H1 (cell line): Measurements from ENCODE around the gene WNT2. TPM values are rescaled to one million over a fixed set of nuclear protein-coding genes. Genes with fewer than 3 reads are reported as not detected.

Experiments
- CTCF ChIA-PET: fragments of 300-600 bp; sonication (Branson Sonifier 250); formaldehyde crosslinking; loops from one replicate; lab custom pipeline; 2021; ENCODE audit not compliant: partially characterized antibody; lab: Charles Lee
- POLR2A ChIA-PET: fragments of 300-600 bp; sonication (Branson Sonifier 250); formaldehyde crosslinking; loops from one replicate; lab custom pipeline; 2021; ENCODE audit warnings: inconsistent platforms; ENCODE audit not compliant: partially characterized antibody; lab: Charles Lee
- DNase-seq, 2 experiments: peaks; one replicate each; pipeline versions ENCODE4 v3.0.0 to v3.0.0-alpha.2; 2010 to 2022; ENCODE audit warnings: low spot score in 2 of 2, low read depth in 1 of 2, mixed read lengths in 1 of 2
- FAIRE-seq: peaks from 2 replicates; lab custom pipeline; 2011; peaks lifted over from hg19 to GRCh38; lab: Jason Lieb, UNC
- H2AFZ ChIP-seq: 2 replicates; pipeline ENCODE4 v1.8.1; 2012; ENCODE audit warnings: low read length, inconsistent platforms
- H2AK5ac ChIP-seq: 2 replicates; pipeline ENCODE4 v1.6.1; 2013; ENCODE audit warnings: low read depth, low read length
- H2BK120ac ChIP-seq: replicated peaks from 2 replicates; pipeline ENCODE3; 2013; ENCODE audit warnings: low read depth, low read length, inconsistent platforms
- H2BK12ac ChIP-seq: 2 replicates; pipeline ENCODE4 v1.6.1; 2013; ENCODE audit warnings: low read depth, low read length
- H2BK15ac ChIP-seq: 2 replicates; pipeline ENCODE4 v1.6.1; 2013; ENCODE audit warnings: low read length
- H2BK20ac ChIP-seq: 2 replicates; pipeline ENCODE4 v1.6.1; 2013; ENCODE audit warnings: low read length
- H2BK5ac ChIP-seq: 2 replicates; pipeline ENCODE4 v1.6.1; 2013; ENCODE audit warnings: low read depth, low read length
- H3K14ac ChIP-seq: 2 replicates; pipeline ENCODE4 v1.6.1; 2013; ENCODE audit warnings: inconsistent platforms; ENCODE audit not compliant: insufficient read length
- H3K18ac ChIP-seq: 2 replicates; pipeline ENCODE4 v1.6.1; 2013; ENCODE audit warnings: low read length; ENCODE audit errors: extremely low read depth
- H3K23ac ChIP-seq: 2 replicates; pipeline ENCODE4 v1.6.1; 2013; ENCODE audit warnings: inconsistent platforms; ENCODE audit not compliant: insufficient read length
- H3K23me2 ChIP-seq: 2 replicates; pipeline ENCODE4 v1.6.1; 2013; ENCODE audit warnings: low read depth, low read length
- H3K27ac ChIP-seq: 2 replicates; pipeline ENCODE4 v1.6.1; 2011; ENCODE audit warnings: low read depth, low read length, inconsistent platforms
- H3K27me3 ChIP-seq, 4 experiments: replicated peaks in 1 of 4; 1 replicate in 1 of 4; 2 replicates in 3 of 4; pipeline versions ENCODE4 v1.6.1 to v1.8.1; 2011 to 2013; ENCODE audit warnings: low read length in 3 of 4, mild to moderate bottlenecking in 3 of 4, inconsistent platforms in 2 of 4, mixed read lengths in 2 of 4, moderate library complexity in 1 of 4; ENCODE audit not compliant: control insufficient read depth in 3 of 4, insufficient read depth in 3 of 4; ENCODE audit errors: extremely low read depth in 1 of 4
- H3K36me3 ChIP-seq, 4 experiments: 2 replicates each; pipeline versions ENCODE4 v1.6.1 to v1.8.1; 2011 to 2013; ENCODE audit warnings: mild to moderate bottlenecking in 4 of 4, low read length in 3 of 4, moderate library complexity in 2 of 4, control low read depth in 1 of 4, inconsistent platforms in 1 of 4; ENCODE audit not compliant: insufficient read depth in 4 of 4, control insufficient read depth in 2 of 4
- H3K4ac ChIP-seq: replicated peaks from 2 replicates; pipeline ENCODE3; 2013; ENCODE audit warnings: low read length, low read depth, mixed read lengths, inconsistent platforms; ENCODE audit not compliant: insufficient read length
- H3K4me1 ChIP-seq, 4 experiments: replicated peaks in 1 of 4; 1 replicate in 1 of 4; 2 replicates in 3 of 4; pipeline versions ENCODE4 v1.6.1 to v1.8.1; 2011 to 2013; ENCODE audit warnings: low read length in 3 of 4, inconsistent platforms in 2 of 4, mixed read lengths in 1 of 4; ENCODE audit not compliant: insufficient read depth in 4 of 4, control insufficient read depth in 3 of 4
- H3K4me2 ChIP-seq, 2 experiments: 2 replicates each; pipeline versions ENCODE4 v1.6.1 to v1.8.1; 2011 to 2013; ENCODE audit warnings: low read depth in 2 of 2, low read length in 2 of 2, control low read depth in 1 of 2, inconsistent platforms in 1 of 2, mild to moderate bottlenecking in 1 of 2; ENCODE audit not compliant: insufficient read depth in 1 of 2
- H3K4me3 ChIP-seq, 4 experiments: fragments of 200-600, 300-600 bp in 1 of 4; sonication (generic), shearing (Covaris generic), sonication (Bioruptor Twin) in 1 of 4; 2 replicates each; pipeline versions ENCODE4 v1.5.1 to v1.8.1; 2011 to 2016; ENCODE audit warnings: low read length in 4 of 4, low read depth in 3 of 4, control low read depth in 2 of 4, inconsistent platforms in 2 of 4, mild to moderate bottlenecking in 2 of 4, mixed read lengths in 1 of 4, moderate library complexity in 1 of 4; ENCODE audit not compliant: insufficient read depth in 2 of 4; ENCODE audit errors: extremely low read depth in 1 of 4
- H3K56ac ChIP-seq: replicated peaks from 2 replicates; pipeline ENCODE3; 2013; ENCODE audit warnings: low read depth, mild to moderate bottlenecking, mixed read lengths, low read length, inconsistent platforms; ENCODE audit not compliant: insufficient read length
- H3K79me1 ChIP-seq: 2 replicates; pipeline ENCODE4 v1.6.1; 2013; ENCODE audit warnings: low read depth, low read length, control low read depth
- H3K79me2 ChIP-seq, 2 experiments: 2 replicates each; pipeline versions ENCODE4 v1.6.1 to v1.8.1; 2012 to 2013; ENCODE audit warnings: low read length in 2 of 2, mild to moderate bottlenecking in 2 of 2, inconsistent platforms in 1 of 2; ENCODE audit not compliant: insufficient read depth in 2 of 2, control insufficient read depth in 1 of 2
- H3K9ac ChIP-seq, 4 experiments: replicated peaks in 1 of 4; 1 replicate in 1 of 4; 2 replicates in 3 of 4; pipeline versions ENCODE4 v1.6.1 to v1.8.1; 2011 to 2013; ENCODE audit warnings: low read depth in 3 of 4, low read length in 3 of 4, control low read depth in 2 of 4, mild to moderate bottlenecking in 2 of 4, moderate library complexity in 2 of 4, inconsistent platforms in 1 of 4; ENCODE audit errors: extremely low read depth in 1 of 4
- H3K9me3 ChIP-seq, 2 experiments: 2 replicates each; pipeline versions ENCODE4 v1.6.1 to v1.8.1; 2012 to 2013; ENCODE audit warnings: mild to moderate bottlenecking in 2 of 2, moderate library complexity in 2 of 2, control low read depth in 1 of 2, inconsistent platforms in 1 of 2, low read depth in 1 of 2, low read length in 1 of 2, mixed read lengths in 1 of 2; ENCODE audit not compliant: insufficient read depth in 2 of 2
- H4K20me1 ChIP-seq, 2 experiments: replicated peaks in 1 of 2; 2 replicates each; pipeline versions ENCODE3 to v1.8.1; 2011 to 2013; ENCODE audit warnings: inconsistent platforms in 2 of 2, low read length in 2 of 2, mild to moderate bottlenecking in 1 of 2; ENCODE audit not compliant: insufficient read depth in 2 of 2, control insufficient read depth in 1 of 2
- H4K5ac ChIP-seq: 2 replicates; pipeline ENCODE4 v1.6.1; 2013; ENCODE audit warnings: low read length, low read depth, mixed read lengths, inconsistent platforms; ENCODE audit not compliant: insufficient read length
- H4K8ac ChIP-seq: 2 replicates; pipeline ENCODE4 v1.8.0; 2013; ENCODE audit warnings: mild to moderate bottlenecking, moderate library complexity, low read length, inconsistent platforms; ENCODE audit not compliant: insufficient read depth; ENCODE audit errors: extremely low read depth
- H4K91ac ChIP-seq: replicated peaks from 2 replicates; pipeline ENCODE3; 2013; ENCODE audit warnings: low read length, mixed read lengths, inconsistent platforms; ENCODE audit not compliant: insufficient read length
- CHD2 ChIP-seq: IDR thresholded peaks from 2 replicates; pipeline ENCODE4 v1.6.1; 2012; ENCODE audit warnings: low read length, improper control_type of control experiment
- JUND ChIP-seq: IDR thresholded peaks from 2 replicates; pipeline ENCODE4 v1.6.1; 2011; ENCODE audit warnings: mild to moderate bottlenecking, improper control_type of control experiment, low read length
- SRF ChIP-seq: IDR thresholded peaks from 2 replicates; pipeline ENCODE4 v1.6.1; 2011; ENCODE audit warnings: mild to moderate bottlenecking, low read depth, low read length, moderate library complexity
- TBP ChIP-seq: IDR thresholded peaks from 2 replicates; pipeline ENCODE4 v1.6.1; 2011; ENCODE audit warnings: low read depth, low read length, improper control_type of control experiment
- ZNF274 ChIP-seq: IDR thresholded peaks from 2 replicates; pipeline ENCODE4 v1.7.0; 2012; ENCODE audit warnings: low read length, borderline replicate concordance; ENCODE audit errors: extremely low read depth
- WGBS, 2 experiments: shearing (Covaris generic) in 1 of 2; methylation state at CpG; one replicate each; pipeline versions ENCODE4 v1.1.6 to v1.1.7; 2013 to 2015; ENCODE audit warnings: low lambda C conversion rate in 2 of 2, mixed read lengths in 2 of 2, inconsistent platforms in 1 of 2, low coverage in 1 of 2, missing lambda C conversion rate in 1 of 2; ENCODE audit not compliant: insufficient replicate concordance in 2 of 2, insufficient coverage in 1 of 2, insufficient read length in 1 of 2; ENCODE audit errors: extremely low coverage in 1 of 2, missing lambda C conversion rate in 1 of 2; 5-methylcytosine and 5-hydroxymethylcytosine counted together
- polyA plus RNA-seq, 7 experiments: library from polyadenylated mRNA; depleted of rRNA in 3 of 7; stranded (reverse) in 5 of 7; unstranded in 2 of 7; fragments of >200 nt in 5 of 7; fragments of 200-250 nt in 2 of 7; gene quantifications; 1 replicate in 5 of 7; 2 replicates in 1 of 7; 4 replicates in 1 of 7; pipeline versions ENCODE4 v1.2.1 to v1.2.3, GENCODE V29; 2011 to 2013; ENCODE audit warnings: missing spikeins in 2 of 7, mixed read lengths in 2 of 7
- total RNA-seq: library from RNA; stranded (reverse); fragmentation: NEBNext Ultra II Directional; extraction: Animal tissue kit (Norgen Biotek cat#: 25700); gene quantifications from 2 replicates; pipeline ENCODE4 v1.2.1, GENCODE V29; 2021

Gene WNT2
- total and polyA plus RNA-seq, 2 of the 8 experiments (the other 6 are each of a cell fraction or from before 2014, with no cell fraction given), result not detected

DNA sequence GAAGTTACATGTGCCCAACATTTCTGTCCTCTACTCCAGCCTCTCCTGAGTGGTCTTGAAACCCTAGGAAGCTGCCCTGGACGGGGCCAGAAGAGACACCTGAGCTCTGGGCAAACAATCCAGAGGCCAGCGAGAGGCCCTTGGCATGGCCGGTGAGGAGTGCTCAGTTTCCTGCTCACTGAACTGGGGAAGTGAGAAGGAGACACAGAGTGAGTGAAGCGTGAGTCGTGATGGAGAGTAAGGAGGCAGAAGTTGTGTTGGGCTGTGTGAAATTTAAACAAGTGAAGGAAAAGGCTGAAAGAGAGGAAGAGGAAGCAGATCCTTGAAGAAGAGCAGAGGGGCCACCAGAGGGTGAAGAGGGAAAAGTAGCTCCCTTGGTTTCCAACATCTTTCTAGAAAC lies 73.2 kb downstream of the WNT2 start:
- no peaks in the 10 kb centered on the region for H3K4me1 ChIP-seq
- H3K23ac ChIP-seq, result no peak overlapping the region
- CTCF ChIA-PET, result no interaction called here
- no peak for DNase-seq
- H2BK5ac ChIP-seq, result no peak overlapping the region
- H2AFZ ChIP-seq, result no peak overlapping the region
- H3K36me3 ChIP-seq, result no peaks in the 10 kb centered on the region
- H3K18ac ChIP-seq, result no peak overlapping the region
- TF ChIP-seq ZNF274 (no peak), SRF (no peak), CHD2 (no peak), TBP (no peak), JUND (no peak)
- TF ChIP-seq, all 59 proteins: peak for 0
- no peaks in the 10 kb centered on the region for H3K23me2 ChIP-seq
- peaks cover 2 to 9% of the 10 kb centered on the region in 2 experiments; a peak in 1 of 4 replicates for H3K9me3 ChIP-seq
- POLR2A ChIA-PET, result no interaction called here
- no peak overlapping the region for H4K5ac ChIP-seq
- H4K8ac ChIP-seq, result no peak overlapping the region
- no peak overlapping the region for H3K4me2 ChIP-seq
- no peaks in the 10 kb centered on the region for H3K79me1 ChIP-seq
- no peak overlapping the region for H2BK120ac ChIP-seq
- no peak overlapping the region for H3K4me3 ChIP-seq
- no peak overlapping the region for H2BK12ac ChIP-seq
- H3K4ac ChIP-seq, result no peak overlapping the region
- H3K27ac ChIP-seq, result no peak overlapping the region
- no peaks in the 10 kb centered on the region for H4K20me1 ChIP-seq
- FAIRE-seq, result no peak
- no peak overlapping the region for H3K9ac ChIP-seq
- H2AK5ac ChIP-seq, result no peak overlapping the region
- H2BK20ac ChIP-seq, result no peak overlapping the region
- H2BK15ac ChIP-seq, result no peak overlapping the region
- H3K27me3 ChIP-seq, result no peaks in the 10 kb centered on the region; a peak in 1 of 7 replicates
- 90% methylated on average over 5 of the region's 5 CpGs; no CpG with 5 or more reads in 1 of the 2 experiments for WGBS, 2 experiments
- no peak overlapping the region for H3K14ac ChIP-seq
- H3K56ac ChIP-seq, result no peak overlapping the region
- no peaks in the 10 kb centered on the region for H3K79me2 ChIP-seq
- no peak overlapping the region for H4K91ac ChIP-seq
